HFFc6 (cell line): ENCODE results near the gene BRINP3. TPM values are rescaled to one million over a fixed set of nuclear protein-coding genes. Genes with fewer than 3 reads are reported as not detected.

Experiments
- DNase-seq: peaks from one replicate; pipeline ENCODE4 v3.0.0-alpha.2; 2018
- H3K27ac Mint-ChIP-seq: 2 replicates; pipeline ENCODE4 v1.8.0; 2020; ENCODE audit warnings: mild to moderate bottlenecking, mixed read lengths
- H3K27me3 Mint-ChIP-seq: 2 replicates; pipeline ENCODE4 v1.8.0; 2021; ENCODE audit warnings: mild to moderate bottlenecking, moderate library complexity, mixed read lengths; ENCODE audit not compliant: insufficient read depth
- H3K36me3 Mint-ChIP-seq: 2 replicates; pipeline ENCODE4 v1.8.0; 2021; ENCODE audit warnings: low read depth, mixed read lengths
- H3K4me1 Mint-ChIP-seq: 2 replicates; pipeline ENCODE4 v1.8.0; 2020; ENCODE audit warnings: low read depth, mixed read lengths
- H3K4me3 Mint-ChIP-seq: 2 replicates; pipeline ENCODE4 v1.8.0; 2020; ENCODE audit warnings: mild to moderate bottlenecking, moderate library complexity, mixed read lengths
- H3K9me3 Mint-ChIP-seq: 2 replicates; pipeline ENCODE4 v1.8.0; 2020; ENCODE audit warnings: mild to moderate bottlenecking, mixed read lengths
- total RNA-seq, 6 experiments: library from RNA; stranded (reverse); fragmentation: NEBNext Ultra II Directional; extraction: Animal tissue kit (Norgen Biotek cat#: 25700); gene quantifications; 2 replicates in 1 of 6; 3 replicates in 5 of 6; pipeline ENCODE4 v1.2.3, GENCODE V29; 2021
- TF ChIP-seq, protein P1 (sequence below): fragments of 200-600 bp; sonication (generic); IDR thresholded peaks from 2 replicates; pipeline ENCODE4 v1.5.0; 2021; ENCODE audit warnings: antibody characterized with exemption, mild to moderate bottlenecking

Gene BRINP3
- total RNA-seq, 6 experiments from 2014 or later: not detected

DNA sequence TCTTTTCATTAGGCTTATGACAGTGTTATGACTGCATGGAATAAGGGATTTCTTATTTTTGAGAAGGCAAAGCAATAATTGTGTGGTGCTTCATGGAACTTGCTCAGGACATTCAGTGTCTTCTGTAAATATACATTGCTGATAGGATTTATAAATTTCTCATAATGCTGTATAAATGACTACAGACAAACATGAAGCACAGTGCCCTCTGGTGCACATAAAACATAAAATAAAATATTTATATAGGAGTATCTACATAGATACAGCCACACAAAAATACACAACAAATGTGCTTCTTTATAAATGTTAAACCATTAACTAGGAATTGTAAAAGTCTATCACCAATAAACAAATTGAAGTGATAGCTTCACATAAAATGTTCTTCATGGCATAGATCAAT is 24.1 kb downstream of the BRINP3 start:
- H3K4me1 Mint-ChIP-seq: no peaks in the 10 kb centered on the region
- no peak overlapping the region for H3K4me3 Mint-ChIP-seq
- TF ChIP-seq, protein P1, sequence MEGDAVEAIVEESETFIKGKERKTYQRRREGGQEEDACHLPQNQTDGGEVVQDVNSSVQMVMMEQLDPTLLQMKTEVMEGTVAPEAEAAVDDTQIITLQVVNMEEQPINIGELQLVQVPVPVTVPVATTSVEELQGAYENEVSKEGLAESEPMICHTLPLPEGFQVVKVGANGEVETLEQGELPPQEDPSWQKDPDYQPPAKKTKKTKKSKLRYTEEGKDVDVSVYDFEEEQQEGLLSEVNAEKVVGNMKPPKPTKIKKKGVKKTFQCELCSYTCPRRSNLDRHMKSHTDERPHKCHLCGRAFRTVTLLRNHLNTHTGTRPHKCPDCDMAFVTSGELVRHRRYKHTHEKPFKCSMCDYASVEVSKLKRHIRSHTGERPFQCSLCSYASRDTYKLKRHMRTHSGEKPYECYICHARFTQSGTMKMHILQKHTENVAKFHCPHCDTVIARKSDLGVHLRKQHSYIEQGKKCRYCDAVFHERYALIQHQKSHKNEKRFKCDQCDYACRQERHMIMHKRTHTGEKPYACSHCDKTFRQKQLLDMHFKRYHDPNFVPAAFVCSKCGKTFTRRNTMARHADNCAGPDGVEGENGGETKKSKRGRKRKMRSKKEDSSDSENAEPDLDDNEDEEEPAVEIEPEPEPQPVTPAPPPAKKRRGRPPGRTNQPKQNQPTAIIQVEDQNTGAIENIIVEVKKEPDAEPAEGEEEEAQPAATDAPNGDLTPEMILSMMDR: peak; percentile 32; the same call in 1 of the 2 replicates
- no peak overlapping the region for H3K27ac Mint-ChIP-seq
- peaks cover 9% of the 10 kb centered on the region; the same call in 1 of the 2 replicates for H3K9me3 Mint-ChIP-seq
- no peaks in the 10 kb centered on the region for H3K27me3 Mint-ChIP-seq
- H3K36me3 Mint-ChIP-seq: no peaks in the 10 kb centered on the region; the same call in 1 of the 2 replicates
- DNase-seq: no peak

DNA sequence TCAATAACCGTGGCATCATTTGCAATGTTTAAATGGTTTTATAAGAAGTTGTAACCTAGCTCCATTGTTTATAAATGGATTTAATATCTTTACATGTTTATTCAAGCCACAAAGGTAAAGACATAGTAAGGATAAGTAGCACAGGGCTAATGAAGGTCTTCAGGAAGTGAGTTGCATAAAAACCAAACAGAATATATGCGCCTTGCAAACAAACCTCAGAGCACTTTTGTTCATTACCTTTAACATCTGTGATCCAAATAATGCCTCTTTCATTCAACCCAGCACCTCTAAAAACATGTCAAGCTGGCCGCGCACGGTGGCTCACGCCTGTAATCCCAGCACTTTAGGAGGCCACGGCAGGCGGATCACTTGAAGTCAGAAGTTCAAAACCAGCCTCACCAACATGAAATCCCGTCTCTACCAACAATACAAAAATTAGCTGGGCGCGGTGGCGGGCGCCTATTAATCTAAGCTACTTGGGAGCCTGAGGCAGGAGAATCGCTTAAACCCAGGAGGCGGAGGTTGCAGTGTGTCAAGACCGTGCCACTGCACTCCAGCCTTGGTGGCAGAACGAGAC is 25.3 kb downstream of the BRINP3 start:
- DNase-seq: no peak
- TF ChIP-seq, protein P1: no peak
- peaks cover 9% of the 10 kb centered on the region; the same call in 1 of the 2 replicates for H3K9me3 Mint-ChIP-seq
- no peaks in the 10 kb centered on the region for H3K27me3 Mint-ChIP-seq
- no peaks in the 10 kb centered on the region; the same call in 1 of the 2 replicates for H3K36me3 Mint-ChIP-seq
- H3K4me1 Mint-ChIP-seq: no peaks in the 10 kb centered on the region
- H3K27ac Mint-ChIP-seq: no peak overlapping the region
- no peak overlapping the region for H3K4me3 Mint-ChIP-seq

DNA sequence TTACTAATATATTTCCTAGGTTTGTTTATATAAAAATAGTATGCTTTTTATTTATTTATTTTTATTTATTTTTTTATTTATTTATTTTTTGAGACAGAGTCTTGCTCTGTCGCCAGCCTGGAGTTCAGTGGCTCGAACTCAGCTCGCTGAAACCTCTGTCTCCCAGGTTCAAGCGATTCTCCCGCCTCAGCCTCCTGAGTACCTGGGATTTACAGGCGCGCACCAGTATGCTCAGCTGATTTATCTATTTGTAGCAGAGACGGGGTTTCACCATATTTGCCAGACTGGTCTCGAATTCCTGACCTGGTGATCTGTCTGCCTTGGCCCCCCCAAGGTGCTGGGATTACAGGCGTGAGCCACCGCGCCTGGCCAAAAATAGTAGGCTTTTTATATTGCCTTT is 33.2 kb downstream of the BRINP3 start:
- TF ChIP-seq, protein P1: no peak
- no peak for DNase-seq
- H3K27ac Mint-ChIP-seq: no peak overlapping the region
- peaks cover 9% of the 10 kb centered on the region for H3K9me3 Mint-ChIP-seq
- no peaks in the 10 kb centered on the region for H3K27me3 Mint-ChIP-seq
- H3K36me3 Mint-ChIP-seq: no peaks in the 10 kb centered on the region; the same call in 1 of the 2 replicates
- no peaks in the 10 kb centered on the region for H3K4me1 Mint-ChIP-seq
- no peak overlapping the region for H3K4me3 Mint-ChIP-seq

DNA sequence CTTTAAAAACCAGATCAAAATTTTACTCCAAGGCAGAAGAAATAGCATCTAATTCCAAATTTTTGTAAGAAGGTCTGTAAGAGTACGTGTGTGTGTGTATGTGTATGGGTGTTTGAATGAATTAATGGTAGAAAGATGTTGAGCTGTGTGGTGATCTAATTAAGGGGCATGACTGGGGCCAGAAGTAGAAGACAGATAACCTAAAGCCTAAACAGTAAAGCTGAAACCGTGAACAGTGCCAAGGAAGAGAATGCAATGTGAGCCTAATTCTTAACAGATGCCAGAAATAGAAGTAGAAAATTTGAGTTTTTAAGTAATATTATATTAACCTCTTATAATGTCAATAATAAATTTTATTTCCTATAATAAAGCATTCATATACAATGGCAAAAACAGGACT is 38.2 kb downstream of the BRINP3 start:
- TF ChIP-seq, protein P1: no peak
- Mint-ChIP-seq H3K27ac (no peak overlapping the region), H3K27me3 (no peaks in the 10 kb centered on the region), H3K9me3 (peaks cover 25% of the 10 kb centered on the region), H3K4me3 (no peak overlapping the region), H3K4me1 (no peaks in the 10 kb centered on the region), H3K36me3 (no peaks in the 10 kb centered on the region)
- no peak for DNase-seq

DNA sequence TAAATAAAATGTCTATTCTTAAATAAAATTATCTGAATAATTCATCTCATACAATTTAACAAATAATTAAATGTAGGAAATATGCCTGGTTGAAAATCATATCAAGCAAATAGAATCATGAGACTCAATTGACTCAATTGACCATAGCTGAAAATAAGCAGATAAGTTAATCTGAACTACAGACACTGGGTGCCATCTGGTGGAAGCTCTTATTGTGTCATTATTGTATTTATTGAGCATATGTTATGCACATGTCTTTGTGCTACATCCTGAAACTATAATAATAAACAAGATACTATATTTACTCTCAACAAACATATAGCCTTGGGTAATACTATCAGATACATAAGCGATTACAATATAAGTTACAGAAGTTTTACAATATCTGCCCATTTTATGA is 41.0 kb downstream of the BRINP3 start:
- TF ChIP-seq, protein P1: peak; percentile 20; the same call in 1 of the 2 replicates
- no peak for DNase-seq
- Mint-ChIP-seq H3K36me3 (no peaks in the 10 kb centered on the region), H3K4me1 (no peaks in the 10 kb centered on the region), H3K9me3 (peaks cover 26% of the 10 kb centered on the region), H3K4me3 (no peak overlapping the region), H3K27me3 (no peaks in the 10 kb centered on the region), H3K27ac (no peak overlapping the region)
